Memory B cell (primary cell): ENCODE measurements around the gene HMCN2.
"Not testable (repeated sequence)": the region's sequence is repeated elsewhere in the genome, so short reads cannot be mapped to it uniquely, and the experiment has no call there.

Experiments
- ATAC-seq: fragments of 150-1000 bp; cut with Tn5 transposase; 2 replicates; pipeline ENCODE4 v1.10.0; 2021; ENCODE audit warnings: low read depth, mild to moderate bottlenecking, moderate library complexity
- DNase-seq, 2 donors: peaks; one replicate each; pipeline ENCODE4 v3.0.0; 2022; ENCODE audit warnings: low spot score in 2 of 2
- H3K27ac Mint-ChIP-seq: one replicate; pipeline ENCODE4 v1.8.0; 2022; ENCODE audit warnings: mild to moderate bottlenecking, moderate library complexity, mixed read lengths
- H3K27me3 Mint-ChIP-seq: one replicate; pipeline ENCODE4 v1.8.0; 2022; ENCODE audit warnings: mixed read lengths
- H3K36me3 Mint-ChIP-seq: one replicate; pipeline ENCODE4 v1.8.0; 2022; ENCODE audit warnings: mild to moderate bottlenecking, mixed read lengths
- H3K4me1 Mint-ChIP-seq: one replicate; pipeline ENCODE4 v1.8.0; 2022; ENCODE audit warnings: mixed read lengths
- H3K4me3 Mint-ChIP-seq: one replicate; pipeline ENCODE4 v1.8.0; 2022; ENCODE audit warnings: mild to moderate bottlenecking, moderate library complexity, mixed read lengths
- H3K9me3 Mint-ChIP-seq: one replicate; pipeline ENCODE4 v1.8.0; 2022; ENCODE audit warnings: mixed read lengths

HMCN2 gene

GRCh38 chr9:130336885-130337284 is 71.3 kb downstream of the HMCN2 start:
- Mint-ChIP-seq H3K27me3 (peaks cover 21% of the 10 kb centered on the region), H3K4me1 (no peaks in the 10 kb centered on the region)
- DNase-seq: no peak

GRCh38 chr9:130337318-130337717 is 71.8 kb downstream of the HMCN2 start:
- DNase-seq (no peak), ATAC-seq (no peak)
- no peak overlapping the region for H3K27ac Mint-ChIP-seq
- peaks cover 21% of the 10 kb centered on the region for H3K27me3 Mint-ChIP-seq
- H3K4me3 Mint-ChIP-seq: no peak overlapping the region
- H3K9me3 Mint-ChIP-seq: peaks cover 1% of the 10 kb centered on the region
- no peaks in the 10 kb centered on the region for H3K4me1 Mint-ChIP-seq
- H3K36me3 Mint-ChIP-seq: no peaks in the 10 kb centered on the region

More at GRCh38 chr9:130336885-130337284, 71.3 kb downstream of the HMCN2 start:
- Mint-ChIP-seq H3K4me3 (no peak overlapping the region), H3K36me3 (no peaks in the 10 kb centered on the region), H3K27ac (no peak overlapping the region), H3K9me3 (peaks cover 1% of the 10 kb centered on the region)
- ATAC-seq: no peak

DNA sequence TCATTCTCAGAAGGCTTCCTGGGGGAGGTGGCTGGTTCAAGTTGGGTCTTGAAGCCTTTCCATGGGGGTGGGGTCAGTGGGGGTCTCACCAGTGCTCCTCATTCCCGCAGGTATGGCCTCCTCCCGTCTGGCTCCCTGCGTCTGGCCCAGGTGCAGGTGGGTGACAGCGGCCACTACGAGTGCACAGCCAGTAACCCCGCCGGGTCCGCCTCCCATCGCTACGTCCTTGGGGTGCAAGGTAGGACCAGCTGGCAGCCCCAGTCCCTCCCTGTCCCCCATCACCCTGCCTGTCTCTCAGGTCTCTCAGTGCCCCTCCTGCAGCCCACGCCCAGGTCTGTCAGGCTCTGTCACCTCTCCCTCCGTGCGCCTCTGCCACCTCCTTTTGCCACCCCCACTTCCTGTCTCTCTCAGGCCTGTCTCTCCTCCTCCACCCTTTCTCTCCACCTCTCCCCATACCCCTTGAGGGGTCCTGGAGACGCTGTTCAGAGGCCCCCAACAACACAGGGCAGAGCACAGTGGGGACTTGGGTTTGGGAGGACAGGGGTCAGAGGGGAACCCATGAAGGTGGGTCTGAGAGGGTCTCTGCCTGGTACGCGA is 72.3 kb downstream of the HMCN2 start:
- Mint-ChIP-seq H3K36me3 (no peaks in the 10 kb centered on the region), H3K27me3 (peaks cover 21% of the 10 kb centered on the region), H3K4me3 (no peak overlapping the region), H3K9me3 (peaks cover 1% of the 10 kb centered on the region), H3K4me1 (no peaks in the 10 kb centered on the region), H3K27ac (no peak overlapping the region)
- no peak for DNase-seq
- ATAC-seq: no peak

GRCh38 chr9:130338891-130339290 is 73.3 kb downstream of the HMCN2 start:
- H3K36me3 Mint-ChIP-seq, H3K9me3 Mint-ChIP-seq, DNase-seq, H3K27ac Mint-ChIP-seq, H3K4me3 Mint-ChIP-seq, ATAC-seq, H3K4me1 Mint-ChIP-seq: not testable (repeated sequence)
- H3K27me3 Mint-ChIP-seq: peaks cover 15% of the 10 kb centered on the region

- no peaks in the 10 kb centered on the region for H3K4me1 Mint-ChIP-seq
- H3K9me3 Mint-ChIP-seq: peaks cover 1% of the 10 kb centered on the region
- H3K36me3 Mint-ChIP-seq: no peaks in the 10 kb centered on the region
- peaks cover 13% of the 10 kb centered on the region for H3K27me3 Mint-ChIP-seq
- H3K27ac Mint-ChIP-seq: no peak overlapping the region
- no peak overlapping the region for H3K4me3 Mint-ChIP-seq
- ATAC-seq: no peak
- no peak for DNase-seq
Observed at GRCh38 chr9:130339306-130339705, 73.7 kb downstream of the HMCN2 start.

DNA sequence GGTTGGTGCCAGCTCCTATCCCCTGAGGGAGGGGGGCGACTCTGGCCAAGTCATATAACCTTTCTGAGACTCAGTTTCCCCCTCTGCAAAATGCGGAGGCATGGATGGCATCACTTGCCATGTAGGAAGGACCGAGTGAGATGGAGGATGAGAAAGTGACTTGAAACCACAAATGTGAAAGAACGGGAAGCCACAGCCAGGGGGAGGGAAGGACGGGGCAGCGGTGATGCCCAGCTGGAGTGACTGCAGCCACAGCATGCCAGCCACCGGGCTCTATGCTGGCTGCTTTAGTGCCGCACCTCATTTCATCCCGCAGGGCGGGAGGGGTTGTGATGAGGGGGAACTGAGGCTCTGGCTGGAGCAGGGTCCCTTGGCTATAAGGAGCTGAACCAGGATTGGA is 74.5 kb downstream of the HMCN2 start:
- DNase-seq: no peak

DNA sequence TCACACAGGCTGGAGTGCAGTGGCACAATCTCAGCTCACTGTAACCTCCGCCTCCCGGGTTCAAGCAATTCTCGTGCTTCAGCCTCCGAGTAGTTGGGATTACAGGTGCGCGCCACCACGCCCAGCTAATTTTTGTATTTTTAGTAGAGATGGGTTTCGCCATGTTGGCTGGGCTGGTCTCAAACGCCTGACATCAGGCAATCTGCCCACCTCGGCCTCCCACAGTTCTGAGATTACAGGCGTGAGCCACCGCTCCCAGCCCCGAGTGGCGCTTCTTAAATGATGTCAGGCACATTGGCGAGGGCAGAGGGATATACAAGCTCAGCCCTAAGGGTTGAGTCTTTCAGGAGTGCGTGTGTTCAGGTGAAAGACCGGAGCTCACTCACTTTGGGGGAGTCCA is 75.0 kb downstream of the HMCN2 start:
- not testable (repeated sequence) for H3K9me3 Mint-ChIP-seq, DNase-seq, ATAC-seq, H3K27me3 Mint-ChIP-seq, H3K36me3 Mint-ChIP-seq, H3K27ac Mint-ChIP-seq, H3K4me1 Mint-ChIP-seq, H3K4me3 Mint-ChIP-seq

More for the DNA sequence above, 74.5 kb downstream of the HMCN2 start:
- H3K4me1 Mint-ChIP-seq: no peaks in the 10 kb centered on the region
- peaks cover 7% of the 10 kb centered on the region for H3K27me3 Mint-ChIP-seq
- peaks cover 1% of the 10 kb centered on the region for H3K9me3 Mint-ChIP-seq
- H3K36me3 Mint-ChIP-seq: no peaks in the 10 kb centered on the region
- no peak overlapping the region for H3K4me3 Mint-ChIP-seq
- no peak overlapping the region for H3K27ac Mint-ChIP-seq
- no peak for ATAC-seq

DNA sequence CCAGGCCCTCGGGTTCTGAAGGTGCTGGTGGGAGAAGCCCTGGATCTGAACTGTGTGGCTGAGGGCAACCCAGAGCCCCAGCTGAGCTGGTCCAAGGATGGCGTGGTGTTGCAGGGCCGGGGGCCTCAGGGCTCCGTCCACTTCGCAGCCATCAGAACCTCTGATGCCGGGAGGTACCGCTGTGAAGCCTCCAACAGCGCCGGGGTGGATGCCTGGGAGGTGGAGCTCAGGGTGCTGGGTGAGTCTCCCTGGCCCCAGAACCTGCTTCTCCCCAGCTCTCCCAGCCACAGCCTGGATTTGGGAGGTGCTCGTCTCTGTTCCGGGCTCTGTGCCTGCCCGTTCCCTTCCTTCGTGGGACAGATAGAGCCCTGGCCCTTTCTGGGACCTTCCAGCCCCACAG is 75.6 kb downstream of the HMCN2 start:
- ATAC-seq (no peak), DNase-seq (no peak)
- H3K4me3 Mint-ChIP-seq: no peak overlapping the region
- H3K27ac Mint-ChIP-seq: no peak overlapping the region
- no peaks in the 10 kb centered on the region for H3K9me3 Mint-ChIP-seq
- H3K27me3 Mint-ChIP-seq: peaks cover 2% of the 10 kb centered on the region
- no peaks in the 10 kb centered on the region for H3K4me1 Mint-ChIP-seq
- no peaks in the 10 kb centered on the region for H3K36me3 Mint-ChIP-seq

DNA sequence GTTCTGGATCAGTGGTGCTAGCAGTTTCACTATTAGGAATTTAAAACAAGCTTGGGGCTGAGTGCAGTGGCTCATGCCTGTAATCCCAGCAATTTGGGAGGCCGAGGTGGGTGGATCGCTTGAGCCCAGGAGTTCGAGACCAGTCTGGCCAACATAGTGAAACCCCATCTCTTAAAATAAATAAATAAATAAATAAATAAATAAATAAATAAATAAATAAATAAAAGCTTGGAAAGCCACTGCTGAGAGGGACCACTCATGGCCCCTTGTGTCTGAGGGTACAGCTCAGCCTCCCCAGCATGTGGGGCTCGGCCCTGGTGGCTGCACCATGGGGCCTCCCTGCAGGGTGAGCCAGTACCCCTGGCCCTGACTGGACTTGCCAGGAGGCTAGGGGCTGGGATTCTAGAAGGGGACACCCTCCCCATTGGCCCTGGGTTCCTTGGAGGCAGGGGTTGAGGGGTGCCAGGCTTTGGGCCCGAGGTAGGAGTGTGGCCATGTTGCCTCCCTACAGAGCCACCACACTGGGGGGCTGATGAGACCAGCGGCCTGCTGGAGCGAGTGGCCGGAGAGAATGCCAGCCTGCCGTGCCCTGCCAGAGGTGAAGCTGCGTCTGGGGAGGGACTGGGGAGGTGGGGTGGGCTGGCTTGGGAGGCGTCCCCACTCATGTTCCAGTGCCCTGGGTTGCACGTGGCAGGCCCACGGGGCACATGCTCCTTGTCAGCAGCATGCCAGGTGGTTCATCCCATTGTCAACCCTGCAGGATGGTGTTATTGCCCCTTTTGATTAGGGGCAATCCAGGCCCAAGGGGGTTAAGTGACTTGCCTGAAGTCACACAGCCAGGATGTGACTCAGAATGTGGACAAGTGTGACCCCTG is 76.5 kb downstream of the HMCN2 start:
- Mint-ChIP-seq H3K27me3 (peaks cover 2% of the 10 kb centered on the region), H3K36me3 (no peaks in the 10 kb centered on the region), H3K27ac (no peak overlapping the region), H3K9me3 (no peaks in the 10 kb centered on the region), H3K4me1 (no peaks in the 10 kb centered on the region), H3K4me3 (no peak overlapping the region)
- no peak for DNase-seq
- no peak for ATAC-seq

DNA sequence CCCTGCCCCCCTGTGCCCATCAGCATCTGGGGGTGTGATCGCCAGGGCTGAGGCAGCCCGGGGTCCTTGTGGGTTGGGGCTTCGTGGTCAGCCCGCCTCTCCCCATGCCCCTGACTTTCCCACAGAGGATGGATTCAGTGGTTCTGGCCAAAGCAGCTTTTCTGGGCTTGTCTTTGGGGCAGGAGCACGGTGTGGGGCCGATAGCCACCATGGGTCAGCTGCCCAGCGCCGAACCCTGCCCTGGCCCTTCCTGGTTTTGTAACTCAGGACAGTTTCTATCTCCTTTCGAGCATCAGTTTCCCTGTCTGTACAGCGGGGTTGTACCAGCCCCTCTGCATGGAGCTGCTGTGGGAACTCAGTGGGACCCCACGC is 77.1 kb downstream of the HMCN2 start:
- no peaks in the 10 kb centered on the region for H3K36me3 Mint-ChIP-seq
- no peak overlapping the region for H3K4me3 Mint-ChIP-seq
- H3K27me3 Mint-ChIP-seq: peaks cover 2% of the 10 kb centered on the region
- H3K9me3 Mint-ChIP-seq: no peaks in the 10 kb centered on the region
- ATAC-seq: no peak
- DNase-seq: no peak
- no peaks in the 10 kb centered on the region for H3K4me1 Mint-ChIP-seq
- H3K27ac Mint-ChIP-seq: no peak overlapping the region

DNA sequence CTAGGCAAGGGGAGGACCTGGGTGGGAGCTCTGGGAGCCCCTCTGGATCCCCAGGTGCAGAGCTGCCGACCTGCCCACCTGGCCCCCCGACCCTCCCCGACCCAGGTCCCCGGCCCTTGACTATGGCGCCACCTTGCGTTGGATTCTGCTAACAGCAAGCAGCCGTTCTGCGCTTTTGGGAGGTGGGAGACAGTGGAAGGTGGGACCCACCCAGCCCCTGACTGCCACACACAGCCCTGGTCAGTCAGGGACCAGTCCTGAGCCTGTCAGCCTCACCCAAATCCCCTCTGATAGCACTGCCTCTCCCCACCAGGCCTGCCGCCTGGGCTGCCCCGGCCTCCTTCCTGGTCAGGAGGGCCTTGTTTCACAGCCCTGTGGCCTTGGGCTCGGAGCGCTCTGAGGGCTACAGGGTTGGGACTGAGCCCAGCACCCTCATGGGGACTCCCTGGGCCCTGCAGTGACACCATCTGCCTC is 77.9 kb downstream of the HMCN2 start:
- Mint-ChIP-seq H3K27ac (no peak overlapping the region), H3K9me3 (no peaks in the 10 kb centered on the region), H3K4me1 (no peaks in the 10 kb centered on the region), H3K36me3 (no peaks in the 10 kb centered on the region), H3K27me3 (no peaks in the 10 kb centered on the region), H3K4me3 (no peak overlapping the region)
- ATAC-seq (no peak), DNase-seq (peak; percentile 13 to 37)

GRCh38 chr9:130344366-130344765 is 78.8 kb downstream of the HMCN2 start:
- Mint-ChIP-seq H3K4me3 (no peak overlapping the region), H3K27ac (no peak overlapping the region), H3K36me3 (no peaks in the 10 kb centered on the region), H3K9me3 (no peaks in the 10 kb centered on the region), H3K27me3 (no peaks in the 10 kb centered on the region), H3K4me1 (no peaks in the 10 kb centered on the region)
- DNase-seq (no peak), ATAC-seq (no peak)

GRCh38 chr9:130345009-130345896 is 79.7 kb downstream of the HMCN2 start:
- H3K36me3 Mint-ChIP-seq: no peaks in the 10 kb centered on the region
- H3K27me3 Mint-ChIP-seq: no peaks in the 10 kb centered on the region
- H3K4me3 Mint-ChIP-seq: no peak overlapping the region
- ATAC-seq (no peak), DNase-seq (no peak)
- no peaks in the 10 kb centered on the region for H3K9me3 Mint-ChIP-seq
- H3K27ac Mint-ChIP-seq: no peak overlapping the region
- no peaks in the 10 kb centered on the region for H3K4me1 Mint-ChIP-seq

GRCh38 chr9:130345897-130346385 is 80.4 kb downstream of the HMCN2 start:
- ATAC-seq: no peak
- Mint-ChIP-seq H3K27ac (no peak overlapping the region), H3K27me3 (no peaks in the 10 kb centered on the region), H3K9me3 (no peaks in the 10 kb centered on the region), H3K36me3 (no peaks in the 10 kb centered on the region), H3K4me3 (no peak overlapping the region), H3K4me1 (no peaks in the 10 kb centered on the region)
- no peak for DNase-seq
